CD4-positive, alpha-beta T cell treated with Interleukin-12 subunit alpha and Interleukin-12 subunit beta, for 1 hour (primary cell): Measurements from ENCODE around the gene POMT1.
"Not testable (repeated sequence)": the region's sequence is repeated elsewhere in the genome, so short reads cannot be mapped to it uniquely, and the experiment has no call there.

Experiments used
- DNase-seq: peaks from one replicate; pipeline ENCODE4 v3.0.0-alpha.2; 2020

POMT1 gene

DNA sequence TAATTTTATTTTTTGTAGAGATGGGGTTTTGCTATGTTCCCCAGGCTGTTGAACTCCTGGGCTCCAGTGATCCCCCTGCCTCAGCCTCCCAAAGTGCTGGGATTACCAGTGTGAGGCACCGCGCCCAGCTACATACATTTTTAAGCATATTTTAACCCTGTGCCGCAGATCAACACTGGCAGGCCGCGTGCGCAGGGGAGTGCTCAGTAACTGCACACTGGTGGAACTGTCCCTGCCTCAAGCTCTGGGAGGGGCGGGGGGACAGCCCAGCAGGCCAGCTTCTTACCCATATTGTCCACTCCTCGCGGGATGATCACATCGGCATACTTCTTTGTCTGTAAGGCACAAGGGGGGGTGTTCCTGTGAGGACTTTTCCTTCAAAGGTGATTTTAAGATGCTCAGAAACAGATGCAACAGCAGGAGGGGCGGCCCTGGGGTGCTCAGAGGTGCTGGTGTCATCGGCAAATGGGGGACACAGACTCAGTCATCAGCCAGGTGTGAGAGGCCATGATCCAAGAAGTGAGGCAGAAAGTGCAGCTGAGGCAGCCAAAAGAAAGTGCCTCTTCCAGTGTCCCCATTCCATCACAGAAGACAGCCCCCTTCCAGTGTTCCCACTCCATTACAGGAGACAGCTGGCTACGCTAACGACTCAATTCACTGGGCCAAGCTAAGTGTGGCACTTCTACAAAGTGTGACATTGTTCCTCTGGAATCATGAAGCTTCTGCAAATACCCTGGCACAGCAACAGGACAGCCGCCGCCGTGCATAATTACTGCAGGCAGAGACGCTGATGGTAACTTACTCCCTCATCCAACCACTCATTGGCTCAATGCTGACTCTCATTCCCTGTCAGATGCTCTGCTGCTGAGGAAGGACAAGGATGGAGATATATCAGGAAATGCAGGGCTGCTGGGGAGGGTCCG is 23.2 kb downstream of the POMT1 start:
- DNase-seq: no peak

GRCh38 chr9:131528186-131528585 is 25.5 kb downstream of the POMT1 start:
- no peak for DNase-seq

DNA sequence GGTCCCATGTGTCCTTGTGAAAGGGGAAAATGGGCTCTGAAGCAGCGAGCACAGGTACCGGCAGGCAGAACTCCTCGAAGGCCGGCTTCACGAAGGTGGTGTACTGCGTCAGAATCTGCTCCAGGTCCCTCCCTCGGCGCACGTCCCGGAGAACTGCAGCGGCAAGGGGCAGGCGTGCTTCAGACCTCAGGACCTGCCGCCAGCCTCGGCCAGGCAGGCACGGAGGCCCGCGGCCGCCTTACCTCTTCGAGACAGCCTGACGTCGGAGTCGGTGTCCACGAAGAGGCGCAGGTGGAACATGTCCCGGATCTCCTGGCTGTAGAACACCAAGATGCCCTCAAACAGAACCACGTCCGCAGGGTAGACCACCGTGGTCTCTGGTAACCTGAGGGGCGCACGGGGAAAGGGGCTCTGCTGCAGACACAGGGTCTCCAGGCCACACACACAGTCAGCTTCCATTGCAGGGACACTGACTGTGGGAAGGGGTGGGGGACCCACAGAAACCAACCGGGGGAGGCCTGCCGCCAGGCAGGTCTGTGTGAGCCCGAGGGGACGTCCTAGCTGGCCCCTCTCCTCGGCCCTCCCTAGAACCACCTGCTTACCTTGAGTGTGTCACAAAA is 26.3 kb downstream of the POMT1 start:
- DNase-seq: no peak

DNA sequence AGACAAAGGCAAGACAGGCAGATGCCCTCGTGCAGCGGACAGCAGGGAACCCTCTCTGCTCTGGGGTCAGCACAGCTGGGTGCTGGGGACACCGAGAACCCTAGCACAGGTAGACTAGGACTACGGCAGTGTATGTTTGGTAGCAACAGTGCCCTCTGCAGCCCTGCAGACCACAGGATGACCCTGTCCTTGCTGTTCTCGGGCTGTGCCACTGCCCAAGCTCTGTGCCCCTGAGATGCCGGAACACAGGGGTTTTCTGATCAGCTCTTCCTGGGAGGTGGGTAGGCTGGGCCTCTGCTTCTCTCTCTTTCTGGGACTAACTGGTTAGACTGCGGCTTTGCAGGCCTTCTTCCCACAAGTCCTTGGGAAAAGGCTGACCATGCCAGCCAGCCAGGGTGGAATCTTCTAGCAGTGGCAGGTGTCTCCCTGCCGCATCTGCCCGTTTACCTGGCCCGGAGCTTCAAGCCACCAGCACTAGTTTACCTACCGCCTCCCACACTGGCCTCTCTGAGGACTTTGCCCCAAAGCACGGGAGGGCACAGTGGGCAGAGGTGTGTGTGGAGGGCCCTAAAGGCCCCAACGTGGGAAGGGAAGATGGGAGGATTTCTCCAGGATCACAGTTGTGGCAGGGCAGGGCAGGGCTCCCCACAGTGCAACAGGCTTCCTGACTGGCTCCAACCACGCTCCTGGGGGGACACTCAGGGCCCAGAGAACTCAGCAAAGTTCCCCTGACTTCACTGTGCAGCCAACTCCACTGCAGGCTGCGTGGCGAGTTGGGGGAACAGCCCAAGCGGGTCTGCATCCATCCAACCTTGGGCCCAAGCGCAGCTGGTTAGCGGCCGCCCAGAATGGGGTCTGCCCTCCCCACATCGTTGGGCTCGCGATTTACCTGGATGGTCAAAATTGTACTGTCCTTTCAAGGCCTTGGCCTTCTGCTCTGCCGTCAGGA is 27.2 kb downstream of the POMT1 start:
- no peak for DNase-seq

DNA sequence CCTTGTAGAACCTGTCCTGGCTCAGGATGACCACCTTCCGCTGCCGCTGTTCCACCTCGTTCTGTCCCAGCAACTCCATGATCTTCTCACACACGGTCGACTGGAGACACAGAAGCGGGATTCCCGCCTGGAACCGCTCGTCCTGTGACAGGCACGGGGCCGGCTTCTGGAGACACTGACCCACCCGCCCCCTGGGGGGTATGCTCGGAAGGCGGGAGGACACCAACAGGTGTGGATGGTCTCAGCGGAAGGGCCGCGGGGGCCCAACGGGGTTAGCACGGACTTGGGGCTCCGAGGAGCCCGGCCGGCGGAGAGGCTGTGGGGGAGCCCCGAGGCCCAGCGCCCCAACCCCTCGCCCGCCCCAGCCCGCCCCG is 27.8 kb downstream of the POMT1 start:
- no peak for DNase-seq

- DNase-seq: peak; percentile 78
Observed at GRCh38 chr9:131530920-131531832, 28.5 kb downstream of the POMT1 start, which contains the start of gene UCK1. UCK1 (minus strand) TSS chr9:131531263; CDS start chr9:131531174, 89 bp downstream.

- peak; percentile 16 for DNase-seq
Observed at GRCh38 chr9:131534721-131535237, 32.1 kb downstream of the POMT1 start.

DNA sequence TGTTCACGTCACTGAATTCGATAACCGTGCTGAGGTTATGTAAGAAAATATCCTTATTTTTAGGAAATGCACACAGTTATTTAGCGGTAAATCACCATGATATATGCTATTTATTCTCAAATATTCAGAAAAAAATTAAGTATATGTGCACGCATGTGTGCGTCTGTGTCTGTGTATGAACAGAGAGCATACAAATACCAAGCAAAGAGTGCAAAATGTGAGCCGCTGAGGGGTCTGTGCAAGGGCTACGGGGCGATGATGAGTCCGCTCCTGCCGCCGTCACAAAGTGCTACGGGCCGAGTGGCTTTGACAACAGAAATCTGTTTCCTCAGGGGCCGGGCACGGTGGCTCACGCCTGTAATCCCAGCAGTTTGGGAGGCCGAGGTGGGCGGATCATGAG is 35.2 kb downstream of the POMT1 start:
- DNase-seq: no peak

DNA sequence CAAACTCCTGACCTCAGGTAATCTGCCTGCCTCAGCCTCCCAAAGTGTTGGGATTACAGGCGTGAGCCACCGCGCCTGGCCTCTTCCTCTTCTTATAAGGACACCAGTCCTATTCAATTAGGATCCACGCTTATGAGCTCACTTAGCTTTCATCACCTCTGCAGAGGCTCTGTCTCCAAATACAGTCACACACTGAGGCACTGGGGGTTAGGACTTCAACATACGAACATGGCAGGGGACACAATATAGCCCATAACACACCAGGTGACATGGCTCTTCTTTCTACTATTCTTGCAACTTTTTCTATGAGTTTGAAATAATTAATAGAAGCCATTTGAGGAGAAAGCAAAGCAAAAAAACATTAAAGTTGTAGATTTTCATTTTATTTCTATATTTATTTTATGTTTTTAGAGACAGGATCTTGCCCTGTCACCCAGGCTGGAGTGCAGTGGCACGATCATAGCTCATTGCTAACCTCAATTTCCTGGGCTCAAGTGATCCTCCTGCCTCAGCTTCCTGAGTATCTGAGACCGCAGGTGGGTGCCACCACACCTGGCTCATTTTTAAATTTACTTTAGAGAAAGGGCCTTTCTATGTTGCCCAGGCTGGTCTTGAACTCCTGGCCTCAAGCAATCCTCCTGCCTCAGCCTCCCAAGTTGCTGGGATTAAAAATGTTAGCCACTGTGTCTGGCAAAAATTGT is 36.7 kb downstream of the POMT1 start:
- DNase-seq: peak; percentile 56

- no peak for DNase-seq
Observed at GRCh38 chr9:131543141-131543540, 40.4 kb downstream of the POMT1 start.

DNA sequence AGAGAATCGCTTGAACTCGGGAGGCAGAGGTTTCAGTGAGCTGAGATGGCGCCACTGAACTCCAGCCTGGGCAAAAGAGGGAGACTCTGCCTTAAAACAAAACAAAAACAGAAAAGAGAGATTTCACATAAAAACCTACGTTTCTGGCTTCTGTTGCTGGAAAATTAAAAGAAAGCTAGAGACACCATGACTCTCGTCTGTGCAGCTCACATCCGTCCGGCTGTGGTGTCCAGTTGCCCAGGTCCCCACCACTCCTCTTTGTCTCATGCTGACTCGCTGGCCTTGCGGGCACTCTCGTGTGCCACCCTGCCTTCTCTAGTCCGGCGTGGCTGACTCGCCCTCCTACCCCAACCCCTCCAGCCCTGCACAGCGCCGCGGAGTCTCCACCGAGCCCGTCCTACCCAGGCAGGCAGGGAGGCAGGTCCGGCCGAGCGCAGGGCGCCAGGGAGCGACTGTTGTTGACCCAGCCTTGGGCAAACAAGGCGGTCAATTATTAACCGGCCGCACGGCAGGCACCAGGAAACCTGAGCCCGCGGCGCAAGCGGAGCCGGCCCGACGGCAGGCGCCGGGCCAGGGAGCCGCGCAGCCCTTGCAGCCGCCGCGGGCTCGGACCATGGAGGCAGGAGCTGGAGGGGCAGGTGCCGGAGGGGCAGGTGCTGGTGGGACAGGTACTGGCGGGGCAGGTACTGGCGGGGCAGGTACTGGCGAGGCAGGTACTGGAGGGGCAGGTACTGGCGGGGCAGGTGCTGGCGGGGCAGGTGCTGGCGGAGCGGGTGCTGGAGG is 42.5 kb downstream of the POMT1 start, which contains the start of gene PRRT1B:
Gene PRRT1B (plus strand): TSS at position 521 of the 783 bp plus-strand sequence. CDS start 93 bp downstream, at position 614.
- DNase-seq: no peak

DNA sequence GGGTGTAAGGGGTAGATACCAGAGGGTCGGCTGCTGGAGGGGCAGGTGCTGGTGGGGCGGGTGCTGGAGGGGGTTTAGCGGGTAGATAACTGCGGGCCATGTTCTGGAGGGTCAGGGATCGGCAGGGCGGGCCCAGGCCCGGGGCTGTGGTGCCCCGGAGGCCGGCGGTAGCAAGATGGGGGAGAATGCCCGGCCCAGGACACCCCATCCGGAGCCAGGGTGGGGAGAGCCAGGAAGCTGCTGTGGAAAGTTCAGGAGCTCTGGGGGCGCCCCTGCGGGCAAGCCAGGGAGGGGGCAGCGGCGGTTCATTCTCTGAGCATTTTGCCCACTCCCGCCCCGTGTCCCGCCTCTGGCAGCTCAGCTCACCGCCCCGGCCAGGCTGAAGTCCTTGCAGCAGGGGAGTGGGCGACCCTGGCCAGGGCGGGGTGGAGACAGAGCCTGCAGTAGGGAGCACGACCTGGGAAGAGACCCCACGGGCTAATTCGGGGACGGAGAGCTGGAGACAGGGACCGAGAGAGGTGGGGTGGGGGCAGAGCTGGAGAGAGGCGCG is 43.1 kb downstream of the POMT1 start:
- no peak for DNase-seq

- no peak for DNase-seq
Observed at GRCh38 chr9:131546336-131547084, 43.8 kb downstream of the POMT1 start.

DNA sequence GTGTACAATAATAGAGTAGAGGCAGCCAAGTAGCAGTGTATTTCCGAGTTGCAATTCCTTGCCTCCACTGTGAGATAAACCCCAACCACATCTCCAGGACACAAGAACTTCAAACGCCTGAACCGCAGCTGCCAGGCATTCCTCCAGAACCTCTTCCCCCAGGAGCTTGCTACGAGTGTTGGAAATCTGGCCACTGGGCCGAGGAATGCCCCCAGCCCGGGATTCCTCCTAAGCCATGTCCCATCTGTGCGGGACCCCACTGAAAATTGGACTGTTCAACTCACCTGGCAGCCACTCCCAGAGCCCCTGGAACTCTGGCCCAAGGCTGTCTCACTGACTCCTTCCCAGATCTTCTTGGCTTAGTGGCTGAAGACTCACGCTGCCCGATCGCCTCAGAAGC is 46.5 kb downstream of the POMT1 start:
- DNase-seq: not testable (repeated sequence)

- not testable (repeated sequence) for DNase-seq
Observed at GRCh38 chr9:131550465-131550864, 47.7 kb downstream of the POMT1 start.

GRCh38 chr9:131552030-131552429 is 49.3 kb downstream of the POMT1 start:
- DNase-seq: no peak

DNA sequence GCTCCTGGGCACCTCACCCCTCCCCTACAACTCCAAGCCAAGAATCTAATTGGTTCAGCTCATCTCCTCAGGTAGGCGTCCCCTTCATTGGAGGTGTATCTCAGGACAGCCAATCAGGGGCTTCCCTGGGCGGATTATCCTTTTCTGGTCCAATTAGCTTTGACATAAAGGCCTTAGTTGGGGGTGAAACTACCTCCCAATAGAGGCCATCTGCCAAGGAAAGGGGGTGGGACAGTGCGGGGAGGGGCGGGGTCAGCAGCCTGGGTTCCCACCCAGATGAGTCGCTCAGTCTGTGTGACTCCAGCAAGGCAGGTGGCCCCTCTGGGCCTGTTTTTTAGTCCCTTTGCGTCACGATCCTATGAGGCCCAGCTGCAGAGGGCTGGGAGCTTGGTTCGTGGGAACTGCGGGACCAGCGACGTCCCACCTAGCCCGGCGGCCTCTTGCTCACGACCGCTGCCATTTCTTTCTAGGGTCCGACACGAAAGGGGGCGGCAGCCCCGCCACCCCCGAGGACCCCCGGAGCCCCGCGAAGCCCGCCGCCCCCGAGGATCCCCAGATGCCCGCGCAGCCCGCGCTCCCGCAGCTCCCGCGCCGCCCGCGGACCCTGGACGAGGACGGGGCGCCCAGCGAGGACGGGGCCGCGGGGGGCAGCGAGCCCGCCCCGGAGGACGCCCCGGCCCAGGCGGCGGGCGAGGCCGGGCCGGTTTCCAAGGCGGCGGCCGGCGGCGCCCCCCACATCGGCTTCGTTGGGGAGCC is 51.5 kb downstream of the POMT1 start:
- DNase-seq: no peak

- DNase-seq: no peak
Observed at GRCh38 chr9:131554843-131555351, 52.2 kb downstream of the POMT1 start.
